IMR-90 (cell line): ENCODE measurements around the gene ZDBF2.

Experiments used
- CEBPB ChIP-seq: IDR thresholded peaks from 2 replicates; pipeline ENCODE4 v1.6.1; 2012; ENCODE audit warnings: low read depth, low read length, improper control_type of control experiment
- CTCF ChIP-seq: conservative IDR thresholded peaks from 2 replicates; pipeline ENCODE4 v1.5.1; 2012; ENCODE audit warnings: mild to moderate bottlenecking, low read depth, low read length, improper control_type of control experiment
- FOS ChIP-seq: fragments of 150-350 bp; IDR thresholded peaks from 2 replicates; pipeline ENCODE4 v1.6.1; 2016; ENCODE audit warnings: low read depth, low read length
- MAFK ChIP-seq: IDR thresholded peaks from 2 replicates; pipeline ENCODE4 v1.6.1; 2012; ENCODE audit warnings: low read depth, low read length, improper control_type of control experiment
- MAZ ChIP-seq: IDR thresholded peaks from 2 replicates; pipeline ENCODE4 v1.6.1; 2012; ENCODE audit warnings: low read depth, mild to moderate bottlenecking, low read length, improper control_type of control experiment, moderate library complexity, borderline replicate concordance
- MXI1 ChIP-seq: IDR thresholded peaks from 2 replicates; pipeline ENCODE4 v1.6.1; 2012; ENCODE audit warnings: low read depth, mild to moderate bottlenecking, low read length, moderate library complexity, borderline replicate concordance
- NFE2L2 ChIP-seq: fragments of 150-350 bp; IDR thresholded peaks from 2 replicates; pipeline ENCODE4 v1.6.1; 2016; ENCODE audit warnings: low read depth, mild to moderate bottlenecking, low read length
- POLR2A ChIP-seq: IDR thresholded peaks from 2 replicates; pipeline ENCODE4 v1.6.1; 2012; ENCODE audit warnings: mild to moderate bottlenecking, low read depth, low read length
- RAD21 ChIP-seq: IDR thresholded peaks from 2 replicates; pipeline ENCODE4 v1.6.1; 2012; ENCODE audit warnings: low read length, improper control_type of control experiment
- SMC3 ChIP-seq: fragments of 150-350 bp; IDR thresholded peaks from 2 replicates; pipeline ENCODE4 v1.6.1; 2016; ENCODE audit warnings: low read depth, mild to moderate bottlenecking, antibody characterized with exemption, low read length, moderate library complexity
- TF ChIP-seq, protein P1 (sequence below): fragments of 150-350 bp; IDR thresholded peaks from 2 replicates; pipeline ENCODE4 v1.6.1; 2017; ENCODE audit warnings: mild to moderate bottlenecking, antibody characterized with exemption, low read length, low read depth

DNA sequence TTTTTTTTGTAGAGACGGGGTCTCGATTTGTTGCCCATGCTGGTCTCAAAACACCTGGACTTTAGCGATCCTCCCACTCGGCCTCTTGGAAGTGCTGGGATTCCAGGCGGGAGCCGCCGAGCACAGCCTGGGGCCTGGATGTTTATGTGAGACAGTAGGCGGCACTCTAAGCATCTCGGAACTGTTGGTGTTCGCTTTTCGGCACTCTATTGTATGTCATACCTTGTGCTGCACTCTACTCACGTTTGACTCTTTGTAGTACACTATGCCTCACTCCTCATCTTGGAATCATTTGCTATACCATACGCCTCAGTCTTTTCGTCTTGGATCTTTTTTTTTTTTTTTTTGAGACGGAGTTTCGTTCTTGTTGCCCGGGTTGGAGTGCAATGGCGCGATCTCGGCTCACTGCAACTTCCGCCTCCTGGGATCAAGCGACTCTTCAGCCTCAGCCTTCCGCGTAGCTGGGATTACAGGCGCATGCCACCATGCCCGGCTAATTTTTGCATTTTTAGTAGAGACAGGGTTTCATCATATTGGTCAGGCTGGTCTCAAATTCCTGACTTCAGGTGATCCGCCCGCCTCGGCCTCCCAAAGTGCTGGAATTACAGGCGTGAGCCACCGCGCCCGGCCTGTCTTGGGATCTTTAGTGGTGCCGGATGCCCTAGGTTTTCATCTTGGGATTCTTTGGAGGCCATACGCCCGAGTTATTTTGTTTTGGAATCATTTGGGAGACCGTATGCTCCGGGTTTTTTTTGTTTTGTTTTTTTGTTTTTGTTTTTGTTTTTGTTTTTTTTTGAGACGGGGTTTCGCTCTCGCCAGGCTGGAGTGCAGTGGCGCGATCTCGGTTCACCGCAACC, 24.2 kb upstream of the ZDBF2 start:
- TF ChIP-seq CTCF (no peak), RAD21 (no peak), MXI1 (no peak), POLR2A (no peak), SMC3 (no peak), MAZ (no peak), FOS (no peak), CEBPB (no peak), NFE2L2 (no peak), MAFK (no peak)
- TF ChIP-seq, protein P1, sequence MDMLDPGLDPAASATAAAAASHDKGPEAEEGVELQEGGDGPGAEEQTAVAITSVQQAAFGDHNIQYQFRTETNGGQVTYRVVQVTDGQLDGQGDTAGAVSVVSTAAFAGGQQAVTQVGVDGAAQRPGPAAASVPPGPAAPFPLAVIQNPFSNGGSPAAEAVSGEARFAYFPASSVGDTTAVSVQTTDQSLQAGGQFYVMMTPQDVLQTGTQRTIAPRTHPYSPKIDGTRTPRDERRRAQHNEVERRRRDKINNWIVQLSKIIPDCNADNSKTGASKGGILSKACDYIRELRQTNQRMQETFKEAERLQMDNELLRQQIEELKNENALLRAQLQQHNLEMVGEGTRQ, result no peak
